ENCODE data around the gene DDX42.

DNA sequence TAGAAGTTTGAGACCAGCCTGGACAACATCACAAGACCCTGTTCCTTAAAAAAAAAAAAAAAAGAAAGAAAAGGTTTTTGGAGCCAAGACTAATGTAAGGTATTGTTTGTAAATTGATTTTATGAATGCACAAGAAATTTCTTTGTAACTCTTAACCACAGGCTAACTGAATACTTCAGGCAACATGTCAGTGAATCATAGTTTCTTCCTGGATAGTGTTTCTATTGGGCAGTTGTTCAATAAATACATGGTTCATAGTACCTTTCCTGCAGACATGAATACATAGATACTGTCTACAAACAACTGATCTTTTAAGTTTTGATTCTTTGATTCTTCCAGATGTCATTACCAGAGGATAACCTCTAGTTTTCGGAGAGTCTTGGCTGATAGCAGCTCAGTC lies 11.6 kb downstream of the DDX42 start:
- TF ChIP-seq, protein P1, sequence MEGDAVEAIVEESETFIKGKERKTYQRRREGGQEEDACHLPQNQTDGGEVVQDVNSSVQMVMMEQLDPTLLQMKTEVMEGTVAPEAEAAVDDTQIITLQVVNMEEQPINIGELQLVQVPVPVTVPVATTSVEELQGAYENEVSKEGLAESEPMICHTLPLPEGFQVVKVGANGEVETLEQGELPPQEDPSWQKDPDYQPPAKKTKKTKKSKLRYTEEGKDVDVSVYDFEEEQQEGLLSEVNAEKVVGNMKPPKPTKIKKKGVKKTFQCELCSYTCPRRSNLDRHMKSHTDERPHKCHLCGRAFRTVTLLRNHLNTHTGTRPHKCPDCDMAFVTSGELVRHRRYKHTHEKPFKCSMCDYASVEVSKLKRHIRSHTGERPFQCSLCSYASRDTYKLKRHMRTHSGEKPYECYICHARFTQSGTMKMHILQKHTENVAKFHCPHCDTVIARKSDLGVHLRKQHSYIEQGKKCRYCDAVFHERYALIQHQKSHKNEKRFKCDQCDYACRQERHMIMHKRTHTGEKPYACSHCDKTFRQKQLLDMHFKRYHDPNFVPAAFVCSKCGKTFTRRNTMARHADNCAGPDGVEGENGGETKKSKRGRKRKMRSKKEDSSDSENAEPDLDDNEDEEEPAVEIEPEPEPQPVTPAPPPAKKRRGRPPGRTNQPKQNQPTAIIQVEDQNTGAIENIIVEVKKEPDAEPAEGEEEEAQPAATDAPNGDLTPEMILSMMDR (IDR thresholded peaks at IDR 0.05; ENCODE audit: low read depth, low read length, poor library complexity, severe bottlenecking): no peak
- no peak for TF ChIP-seq EZH2phosphoT487 (IDR thresholded peaks at IDR 0.05; ENCODE audit: borderline replicate concordance, low read length)

Data from DOHH2 (cell line).